GM19395 (cell line): ENCODE measurements around the gene TYROBP.
"Not testable (repeated sequence)": the region's sequence is repeated elsewhere in the genome, so short reads cannot be mapped to it uniquely, and the experiment has no call there.

Source experiments
- ATAC-seq: cut with Tn5 transposase; IDR thresholded peaks from one replicate; pipeline ENCODE4 v1.9.1; 2021; ENCODE audit warnings: mild to moderate bottlenecking, moderate library complexity; ENCODE audit not compliant: unreplicated experiment

The TYROBP gene

GRCh38 chr19:35874392-35874930 lies 33.6 kb downstream of the TYROBP start:
- ATAC-seq = no peak

GRCh38 chr19:35872180-35872579 lies 35.9 kb downstream of the TYROBP start:
- ATAC-seq = no peak

DNA sequence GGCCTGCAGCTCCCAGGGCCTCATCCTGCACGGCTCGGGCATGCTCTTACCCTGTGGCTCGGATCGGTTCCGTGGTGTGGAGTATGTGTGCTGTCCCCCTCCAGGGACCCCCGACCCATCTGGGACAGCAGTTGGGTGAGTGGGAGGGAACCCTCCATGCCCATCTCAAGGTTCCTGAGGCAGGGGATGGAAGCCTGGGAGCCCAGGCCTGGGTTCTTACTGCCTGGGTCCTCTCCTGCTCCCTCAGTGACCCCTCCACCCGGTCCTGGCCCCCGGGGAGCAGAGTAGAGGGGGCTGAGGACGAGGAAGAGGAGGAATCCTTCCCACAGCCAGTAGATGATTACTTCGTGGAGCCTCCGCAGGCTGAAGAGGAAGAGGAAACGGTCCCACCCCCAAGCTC lies 36.5 kb downstream of the TYROBP start:
- ATAC-seq = no peak

GRCh38 chr19:35870798-35871197 lies 37.3 kb downstream of the TYROBP start:
- no peak for ATAC-seq

- ATAC-seq = not testable (repeated sequence)
Measured at GRCh38 chr19:35870124-35870736, 37.9 kb downstream of the TYROBP start.

- ATAC-seq = no peak
Measured at GRCh38 chr19:35869327-35870123, 38.6 kb downstream of the TYROBP start.

DNA sequence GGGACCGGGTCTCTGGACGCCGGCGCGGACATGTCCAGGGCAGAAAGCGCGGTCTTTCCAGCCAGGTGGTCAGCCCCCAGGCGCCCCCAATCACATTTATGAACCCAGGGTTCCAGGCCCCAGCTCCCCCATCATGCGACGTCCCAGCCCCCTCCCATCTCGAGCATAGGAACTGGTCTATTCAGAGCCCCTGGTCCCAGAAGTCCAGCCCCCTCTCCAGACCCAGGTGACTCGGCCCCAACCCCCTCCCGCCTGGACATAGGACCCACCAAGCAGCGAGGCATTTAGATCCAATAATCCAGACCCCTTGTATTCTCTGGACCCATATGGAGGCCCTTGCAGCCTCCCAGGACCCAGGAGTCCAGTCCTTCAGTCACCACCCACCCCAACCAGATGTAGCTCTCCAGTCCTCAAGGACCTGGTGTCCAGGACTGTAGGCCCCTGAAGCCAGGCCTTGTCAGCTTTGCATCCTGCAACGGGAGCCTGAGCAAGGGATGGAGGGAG lies 39.2 kb downstream of the TYROBP start:
- ATAC-seq = no peak

- ATAC-seq = no peak
Measured at GRCh38 chr19:35868172-35868822, 39.8 kb downstream of the TYROBP start, which contains the start of gene APLP1. Gene APLP1, plus strand, starts transcription at chr19:35868574. Its CDS starts 63 bp downstream, at chr19:35868637.

DNA sequence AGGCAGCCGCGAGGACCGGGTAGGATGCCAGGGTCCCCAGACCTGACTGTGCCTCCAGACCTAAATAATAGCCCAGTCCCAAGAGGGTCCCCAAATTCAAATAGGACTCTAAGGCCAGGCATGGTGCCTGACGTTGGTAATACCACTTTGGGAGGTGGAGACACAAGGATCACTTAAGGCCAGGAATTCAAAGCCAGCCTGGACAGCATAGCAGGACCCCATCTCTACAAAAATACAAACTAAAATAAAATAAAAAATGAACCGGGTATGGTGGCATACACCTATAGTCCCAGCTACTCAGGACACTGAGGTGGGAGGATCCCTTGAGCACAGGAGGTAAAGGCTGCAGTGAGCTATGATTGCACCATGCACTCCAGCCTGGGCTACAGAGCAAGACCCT lies 45.1 kb downstream of the TYROBP start:
- ATAC-seq = no peak

- no peak for ATAC-seq
Measured at GRCh38 chr19:35862528-35862927, 45.6 kb downstream of the TYROBP start.

DNA sequence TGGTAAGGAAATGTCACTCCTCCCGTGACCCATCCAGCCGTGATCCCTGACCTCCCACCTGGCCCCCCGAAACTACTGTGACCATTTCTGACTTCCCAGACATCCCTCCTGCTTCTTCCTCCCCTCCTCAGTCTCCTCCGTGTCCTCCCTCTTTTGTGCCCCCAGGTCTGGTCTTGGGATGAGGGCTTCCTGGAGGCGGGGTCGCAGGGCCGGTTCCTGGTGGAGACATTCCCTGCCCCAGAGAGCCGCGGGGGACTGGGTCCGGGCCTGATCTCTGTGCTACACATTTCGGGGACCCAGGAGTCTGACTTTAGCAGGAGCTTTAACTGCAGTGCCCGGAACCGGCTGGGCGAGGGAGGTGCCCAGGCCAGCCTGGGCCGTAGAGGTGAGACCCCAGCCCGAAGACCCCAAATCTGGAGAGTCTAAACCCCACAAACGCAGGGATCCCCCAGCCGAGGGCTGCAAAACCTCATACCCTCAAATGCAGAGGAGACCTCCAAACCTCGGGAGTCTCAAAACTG lies 46.4 kb downstream of the TYROBP start:
- ATAC-seq = no peak

GRCh38 chr19:35860818-35861639 lies 47.1 kb downstream of the TYROBP start:
- no peak for ATAC-seq

DNA sequence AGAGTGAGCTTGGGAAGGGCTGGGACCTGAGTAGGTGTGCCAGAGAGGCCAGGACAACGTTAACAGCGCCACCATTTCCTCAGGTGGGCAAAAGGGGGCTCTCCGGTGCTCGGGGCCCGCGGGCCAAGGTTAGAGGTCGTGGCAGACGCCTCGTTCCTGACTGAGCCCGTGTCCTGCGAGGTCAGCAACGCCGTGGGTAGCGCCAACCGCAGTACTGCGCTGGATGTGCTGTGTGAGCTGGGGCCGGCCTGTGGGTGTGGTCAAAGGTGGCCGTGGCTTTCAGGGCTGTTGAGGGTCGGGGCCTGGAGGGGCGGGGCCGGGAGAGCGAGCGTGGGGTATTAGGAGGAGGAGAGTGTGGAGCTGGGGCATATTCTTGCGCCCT lies 47.7 kb downstream of the TYROBP start:
- no peak for ATAC-seq

- ATAC-seq = no peak
Measured at GRCh38 chr19:35859414-35859813, 48.7 kb downstream of the TYROBP start.

- ATAC-seq = no peak
Measured at GRCh38 chr19:35858311-35858710, 49.8 kb downstream of the TYROBP start.

GRCh38 chr19:35856546-35857149 lies 51.4 kb downstream of the TYROBP start, which contains the start of gene KIRREL2:
Gene KIRREL2, plus strand, starts transcription at chr19:35856911. Its CDS starts 209 bp downstream, at chr19:35857120.
- no peak for ATAC-seq
